GM12878 (cell line): ENCODE data around the gene NUDCD3. TPM values are rescaled to one million over a fixed set of nuclear protein-coding genes. Genes with fewer than 3 reads are reported as not detected.

Experiments used
- ATAC-seq: fragments of 200-7000 bp; cut with Tn5 transposase; 3 replicates; pipeline ENCODE4 v1.9.1; 2020; ENCODE audit warnings: mild to moderate bottlenecking, moderate library complexity
- BruUV-seq: library from RNA; stranded (reverse); fragments of 400-500 nt; replicated peaks from 2 replicates; lab custom pipeline; 2021; lab: Mats Ljungman, UMichigan
- CTCF ChIA-PET: fragments of 300-600 bp; sonication (Branson Sonifier 250); formaldehyde crosslinking; extraction: SDS; loops from one replicate; lab custom pipeline; 2021; ENCODE audit warnings: inconsistent platforms; lab: Yijun Ruan, JAX
- POLR2A ChIA-PET: fragments of 350-600 bp; formaldehyde crosslinking; extraction: SDS; loops from one replicate; lab custom pipeline; 2021; ENCODE audit warnings: inconsistent platforms; lab: Charles Lee
- RAD21 ChIA-PET: fragments of 300-600 bp; sonication (Branson Sonifier 250); formaldehyde crosslinking; loops from one replicate; lab custom pipeline; 2023; ENCODE audit warnings: antibody characterized with exemption; ENCODE audit not compliant: unreplicated experiment; lab: Charles Lee
- SMC1A ChIA-PET: fragments of 300-600 bp; sonication (Branson Sonifier 250); formaldehyde crosslinking; loops from one replicate; lab custom pipeline; 2023; ENCODE audit not compliant: unreplicated experiment, uncharacterized antibody; lab: Charles Lee
- DNase-seq: peaks from one replicate; pipeline ENCODE4 v3.0.0-alpha.2; 2011; ENCODE audit warnings: low read depth, low spot score
- FAIRE-seq: peaks from 3 replicates; lab custom pipeline; 2011; peaks lifted over from hg19 to GRCh38; lab: Jason Lieb, UNC
- H2AFZ ChIP-seq: 2 replicates; pipeline ENCODE4 v1.6.0; 2011; ENCODE audit warnings: low read depth, low read length, control low read depth; ENCODE audit not compliant: control insufficient read depth
- H3K27ac ChIP-seq: 2 replicates; pipeline ENCODE4 v1.5.1; 2011; ENCODE audit warnings: control low read depth; ENCODE audit not compliant: control insufficient read depth, insufficient read depth
- H3K27me3 ChIP-seq, 2 experiments: replicated peaks in 1 of 2; 2 replicates each; pipeline versions ENCODE4 v1.6.0 to v1.6.1; 2011; ENCODE audit warnings: low read length in 1 of 2; ENCODE audit not compliant: control insufficient read depth in 2 of 2, insufficient read depth in 2 of 2
- H3K36me3 ChIP-seq, 2 experiments: 2 replicates each; pipeline ENCODE4 v1.5.1; 2011; ENCODE audit warnings: low read length in 1 of 2; ENCODE audit not compliant: control insufficient read depth in 2 of 2, insufficient read depth in 2 of 2
- H3K4me1 ChIP-seq: 2 replicates; pipeline ENCODE4 v1.6.1; 2011; ENCODE audit warnings: mild to moderate bottlenecking, low read length, moderate library complexity, mixed read lengths; ENCODE audit not compliant: control insufficient read depth, insufficient read depth
- H3K4me2 ChIP-seq: 2 replicates; pipeline ENCODE4 v1.6.0; 2011; ENCODE audit warnings: control low read depth; ENCODE audit not compliant: control insufficient read depth, insufficient read depth
- H3K4me3 ChIP-seq: fragments of 200-600 bp; sonication (generic); 2 replicates; pipeline ENCODE4 v1.5.1; 2016
- H3K79me2 ChIP-seq: 2 replicates; pipeline ENCODE4 v1.6.0; 2011; ENCODE audit warnings: low read length; ENCODE audit not compliant: control insufficient read depth, insufficient read depth
- H3K9ac ChIP-seq: 2 replicates; pipeline ENCODE4 v1.8.0; 2011; ENCODE audit warnings: low read length, control low read depth, mixed read lengths; ENCODE audit not compliant: control insufficient read depth, insufficient read depth
- H3K9me3 ChIP-seq: replicated peaks from 3 replicates; pipeline ENCODE4 v1.5.1; 2011; ENCODE audit warnings: mild to moderate bottlenecking, low read length; ENCODE audit not compliant: control insufficient read depth, insufficient read depth
- H4K20me1 ChIP-seq: 2 replicates; pipeline ENCODE4 v1.6.0; 2011; ENCODE audit not compliant: control insufficient read depth, insufficient read depth
- RAD51 ChIP-seq: fragments of 450-650 bp; IDR thresholded peaks from 2 replicates; pipeline ENCODE4 v1.6.1; 2016; ENCODE audit warnings: moderate library complexity, mild to moderate bottlenecking, inconsistent platforms
- USF2 ChIP-seq: IDR thresholded peaks from 2 replicates; pipeline ENCODE4 v1.6.1; 2011; ENCODE audit warnings: low read depth, low read length, improper control_type of control experiment, borderline replicate concordance
- ZBTB4 ChIP-seq: fragments of 450-650 bp; formaldehyde crosslinking; IDR thresholded peaks from 2 replicates; pipeline ENCODE4 v1.4.0; 2022; ENCODE audit warnings: mild to moderate bottlenecking, moderate library complexity
- WGBS: methylation state at CpG from one replicate; pipeline ENCODE4 v1.1.6; 2016; ENCODE audit warnings: low lambda C conversion rate; ENCODE audit not compliant: insufficient replicate concordance, insufficient coverage; ENCODE audit errors: missing lambda C conversion rate; 5-methylcytosine and 5-hydroxymethylcytosine counted together
- in situ Hi-C: fragments of 300-500 bp; cut with MboI; formaldehyde crosslinking; loops from 9 replicates; pipeline ENCODE4 v1.14.3; 2018; ENCODE audit warnings: mixed read lengths
- intact Hi-C: fragments of 100-400 bp; cut with micrococcal nuclease; formaldehyde crosslinking; loops from one replicate; pipeline ENCODE4 v1.14.2; 2022; ENCODE audit not compliant: unreplicated experiment
- polyA plus RNA-seq, 11 experiments: library from polyadenylated mRNA; depleted of rRNA in 4 of 11; unstranded in 6 of 11; stranded (reverse) in 5 of 11; fragments of >200 nt; fragmentation: Nextera tagmentation in 4 of 11; fragmentation: Illumina TruSeq in 1 of 11; extraction: Ambion mirVana in 4 of 11; extraction: Trizol in 1 of 11; gene quantifications; 1 replicate in 1 of 11; 2 replicates in 10 of 11; pipeline versions ENCODE4 v1.2.1 to v1.2.3, GENCODE V29; 2011 to 2016; ENCODE audit warnings: inconsistent platforms in 2 of 11, missing spikeins in 2 of 11, low read depth in 1 of 11
- total RNA-seq, 4 experiments: library from RNA; depleted of rRNA in 3 of 4; stranded (reverse); fragments of >200 nt in 3 of 4; fragmentation: Illumina TruSeq in 1 of 4; extraction: Trizol in 1 of 4; gene quantifications; 2 replicates each; pipeline versions ENCODE4 v1.2.1 to v1.2.3, GENCODE V29; 2013 to 2021
- TF ChIP-seq, protein P1 (sequence below): IDR thresholded peaks from 2 replicates; pipeline ENCODE4 v1.6.1; 2012; ENCODE audit warnings: low read length, inconsistent platforms
- TF ChIP-seq, protein P2 (sequence below): fragments of 450-650 bp; IDR thresholded peaks from 2 replicates; pipeline ENCODE4 v1.6.1; 2018; ENCODE audit warnings: mild to moderate bottlenecking, low read depth, moderate library complexity; ENCODE audit not compliant: partially characterized antibody

The NUDCD3 gene
- total and polyA plus RNA-seq, 10 of the 15 experiments (the other 5 are each of a cell fraction or from before 2014, with no cell fraction given) = 25.0 to 89.8 (median 46.4) TPM

GRCh38 chr7:44508328-44509030, 18.0 kb upstream of the NUDCD3 start:
- no peak overlapping the region for H3K4me2 ChIP-seq
- no peak for ATAC-seq
- POLR2A ChIA-PET = interaction anchor here (0.6 kb wide), 1 partner anchor 436 kb away, joined by 4 read pairs; no protein-coding TSS in a partner anchor

More at GRCh38 chr7:44508328-44509030, 18.0 kb upstream of the NUDCD3 start:
- no peaks in the 10 kb centered on the region for H4K20me1 ChIP-seq
- ChIA-PET SMC1A (no interaction called here), CTCF (interaction anchor here (1.0 to 1.6 kb wide), 2 partner anchors 26 to 100 kb away, joined by 3 to 9 read pairs; no protein-coding TSS in a partner anchor), RAD21 (no interaction called here)
- WGBS = 0% methylated on average over 2 of the region's 2 CpGs
- DNase-seq (no peak), FAIRE-seq (no peak)
- intact Hi-C loops = no loop called here
- H3K9ac ChIP-seq = no peak overlapping the region
- no peak overlapping the region for H3K27ac ChIP-seq
- TF ChIP-seq, protein P1, sequence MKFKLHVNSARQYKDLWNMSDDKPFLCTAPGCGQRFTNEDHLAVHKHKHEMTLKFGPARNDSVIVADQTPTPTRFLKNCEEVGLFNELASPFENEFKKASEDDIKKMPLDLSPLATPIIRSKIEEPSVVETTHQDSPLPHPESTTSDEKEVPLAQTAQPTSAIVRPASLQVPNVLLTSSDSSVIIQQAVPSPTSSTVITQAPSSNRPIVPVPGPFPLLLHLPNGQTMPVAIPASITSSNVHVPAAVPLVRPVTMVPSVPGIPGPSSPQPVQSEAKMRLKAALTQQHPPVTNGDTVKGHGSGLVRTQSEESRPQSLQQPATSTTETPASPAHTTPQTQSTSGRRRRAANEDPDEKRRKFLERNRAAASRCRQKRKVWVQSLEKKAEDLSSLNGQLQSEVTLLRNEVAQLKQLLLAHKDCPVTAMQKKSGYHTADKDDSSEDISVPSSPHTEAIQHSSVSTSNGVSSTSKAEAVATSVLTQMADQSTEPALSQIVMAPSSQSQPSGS = no peak
- TF ChIP-seq, protein P2, sequence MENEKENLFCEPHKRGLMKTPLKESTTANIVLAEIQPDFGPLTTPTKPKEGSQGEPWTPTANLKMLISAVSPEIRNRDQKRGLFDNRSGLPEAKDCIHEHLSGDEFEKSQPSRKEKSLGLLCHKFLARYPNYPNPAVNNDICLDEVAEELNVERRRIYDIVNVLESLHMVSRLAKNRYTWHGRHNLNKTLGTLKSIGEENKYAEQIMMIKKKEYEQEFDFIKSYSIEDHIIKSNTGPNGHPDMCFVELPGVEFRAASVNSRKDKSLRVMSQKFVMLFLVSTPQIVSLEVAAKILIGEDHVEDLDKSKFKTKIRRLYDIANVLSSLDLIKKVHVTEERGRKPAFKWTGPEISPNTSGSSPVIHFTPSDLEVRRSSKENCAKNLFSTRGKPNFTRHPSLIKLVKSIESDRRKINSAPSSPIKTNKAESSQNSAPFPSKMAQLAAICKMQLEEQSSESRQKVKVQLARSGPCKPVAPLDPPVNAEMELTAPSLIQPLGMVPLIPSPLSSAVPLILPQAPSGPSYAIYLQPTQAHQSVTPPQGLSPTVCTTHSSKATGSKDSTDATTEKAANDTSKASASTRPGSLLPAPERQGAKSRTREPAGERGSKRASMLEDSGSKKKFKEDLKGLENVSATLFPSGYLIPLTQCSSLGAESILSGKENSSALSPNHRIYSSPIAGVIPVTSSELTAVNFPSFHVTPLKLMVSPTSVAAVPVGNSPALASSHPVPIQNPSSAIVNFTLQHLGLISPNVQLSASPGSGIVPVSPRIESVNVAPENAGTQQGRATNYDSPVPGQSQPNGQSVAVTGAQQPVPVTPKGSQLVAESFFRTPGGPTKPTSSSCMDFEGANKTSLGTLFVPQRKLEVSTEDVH = no peak
- TF ChIP-seq RAD51 (no peak), ZBTB4 (CRISPR knock-in tag) (no peak), USF2 (no peak)
- H3K9me3 ChIP-seq = no peaks in the 10 kb centered on the region; the same call in 1 of the 3 replicates
- no peaks in the 10 kb centered on the region for H3K4me1 ChIP-seq
- 0 out of 4 replicates have a peak, but pooled peaks cover 0 to 2% of the 10 kb centered on the region in 2 experiments for H3K27me3 ChIP-seq
- no TSS peak for BruUV-seq
- in situ Hi-C loops = no loop called here
- H3K36me3 ChIP-seq = no peaks in the 10 kb centered on the region
- H2AFZ ChIP-seq = no peak overlapping the region
- H3K4me3 ChIP-seq = no peak overlapping the region
- no peaks in the 10 kb centered on the region for H3K79me2 ChIP-seq
